ENCODE results near the gene TPST2.

- TF ChIP-seq CTCF (IDR thresholded peaks at IDR 0.05): no peak
- TF ChIP-seq POLR2A (IDR thresholded peaks at IDR 0.05): no peak
These were observed 14.4 kb upstream of the TPST2 start for GRCh38 chr22:26604368-26604767.
